ENCODE results near the gene NAGPA.
"Not testable (repeated sequence)": the region's sequence is repeated elsewhere in the genome, so short reads cannot be mapped to it uniquely, and the experiment has no call there.

NAGPA gene

DNA sequence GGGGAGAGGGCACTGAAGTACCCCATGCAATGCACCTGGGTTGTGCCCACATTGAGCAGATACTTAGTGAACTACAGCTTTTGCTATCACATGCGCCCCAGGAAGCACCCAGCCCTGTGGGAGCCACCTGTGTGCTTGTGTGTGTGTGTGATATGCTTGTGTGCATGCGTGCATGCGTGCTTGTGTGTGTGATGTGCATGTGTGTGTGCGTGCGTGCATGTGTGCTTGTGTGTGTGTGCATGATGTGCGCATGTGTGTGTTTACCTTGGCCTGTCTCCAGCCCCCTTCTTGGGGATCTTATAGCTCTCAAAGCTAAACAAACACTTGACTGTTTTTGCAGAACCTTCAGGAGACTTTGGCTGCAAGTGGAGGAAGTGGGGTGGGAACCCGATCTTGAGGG is 31.2 kb upstream of the NAGPA start:
- intact Hi-C loops (cut with DNase I): no loop called here
- peak in 1 of 42 donors; percentile 1 for DNase-seq

- peak in 2 of 42 donors; percentile 1 to 4 for DNase-seq
- intact Hi-C loops (cut with DNase I): no loop called here
Measured at GRCh38 chr16:5062790-5063765, 29.3 kb upstream of the NAGPA start.

DNA sequence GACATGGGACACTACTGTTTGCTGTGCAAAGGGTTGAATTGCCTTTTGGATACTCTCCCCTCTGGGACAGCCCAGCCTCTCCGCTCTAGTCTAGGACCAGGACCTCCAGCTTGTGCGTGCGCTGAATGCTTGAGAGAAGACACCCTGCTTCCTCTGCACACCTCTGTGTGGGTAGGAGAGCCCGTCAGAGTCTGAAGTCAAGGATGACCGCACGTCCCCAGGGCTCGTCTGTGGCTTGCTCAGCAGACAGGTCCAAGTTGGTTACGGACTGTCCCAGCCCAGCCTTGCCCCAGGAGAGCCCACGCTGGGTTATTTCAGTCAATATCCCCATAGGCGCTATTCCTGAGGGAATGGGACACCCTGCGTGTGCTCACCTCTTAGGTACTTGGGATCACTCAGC is 28.3 kb upstream of the NAGPA start:
- intact Hi-C loops (cut with DNase I): no loop called here
- peak in 2 of 42 donors; percentile 0 to 3 for DNase-seq

DNA sequence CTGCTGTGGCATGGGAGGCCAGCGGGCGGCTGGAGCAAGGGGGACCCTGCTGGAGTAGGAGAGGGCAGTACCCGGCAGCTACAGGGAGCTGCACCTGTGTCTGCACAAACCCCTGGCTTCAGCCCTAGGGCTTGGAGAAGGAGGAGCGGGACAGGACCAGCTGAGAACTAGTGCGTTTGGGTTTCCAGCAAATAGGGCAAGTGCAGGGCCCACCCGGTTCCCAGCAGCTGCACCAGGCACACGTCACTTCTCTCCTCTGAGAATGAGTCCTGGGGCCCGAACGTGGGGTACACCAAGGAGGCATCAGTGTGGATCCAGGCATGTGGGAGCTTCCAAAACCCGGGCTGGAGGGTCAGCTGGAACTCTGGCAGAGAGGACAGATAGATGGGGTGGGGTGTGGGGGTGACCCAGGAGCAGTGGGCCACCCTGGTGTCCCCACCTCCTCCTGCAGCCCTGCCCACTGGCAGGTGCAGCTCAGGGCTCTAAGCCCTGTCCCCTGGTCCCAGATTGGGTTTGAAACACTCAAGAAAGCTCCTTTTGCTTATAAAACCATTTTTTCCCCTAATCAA is 26.4 kb upstream of the NAGPA start:
- intact Hi-C loops (cut with DNase I): no loop called here
- peak in 2 of 42 donors; percentile 1 to 7 for DNase-seq

- DNase-seq: peak in 1 of 42 donors; percentile 1
- intact Hi-C loops (cut with DNase I): no loop called here
Measured at GRCh38 chr16:5059386-5060072, 25.8 kb upstream of the NAGPA start.

DNA sequence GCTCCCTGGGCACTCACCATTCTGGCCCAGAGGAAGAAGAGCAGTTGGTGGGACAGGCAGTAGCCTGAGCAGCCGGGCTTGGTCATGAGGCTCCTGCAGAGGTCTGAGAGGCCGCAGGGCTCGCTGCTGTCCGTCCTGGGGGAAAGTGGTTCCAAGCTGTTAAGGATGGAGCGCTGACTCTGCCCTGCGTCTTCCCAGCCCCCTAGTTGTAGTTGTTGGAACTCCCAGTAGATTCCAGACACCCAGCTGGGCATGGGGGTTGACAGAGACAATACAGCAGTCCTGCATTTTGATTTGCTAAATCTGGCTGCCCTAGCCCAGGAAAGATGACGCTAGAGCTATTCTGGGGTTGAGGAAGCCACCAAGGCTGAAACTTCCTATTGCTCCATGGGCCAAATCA is 24.7 kb upstream of the NAGPA start:
- peak in 3 of 42 donors; percentile 3 to 27 (median 10) for DNase-seq
- intact Hi-C loops (cut with DNase I): no loop called here

- intact Hi-C loops (cut with DNase I): no loop called here
- peak in 5 of 42 donors; percentile 3 to 43 (median 30) for DNase-seq
Measured at GRCh38 chr16:5056352-5056751, 22.6 kb upstream of the NAGPA start.

DNA sequence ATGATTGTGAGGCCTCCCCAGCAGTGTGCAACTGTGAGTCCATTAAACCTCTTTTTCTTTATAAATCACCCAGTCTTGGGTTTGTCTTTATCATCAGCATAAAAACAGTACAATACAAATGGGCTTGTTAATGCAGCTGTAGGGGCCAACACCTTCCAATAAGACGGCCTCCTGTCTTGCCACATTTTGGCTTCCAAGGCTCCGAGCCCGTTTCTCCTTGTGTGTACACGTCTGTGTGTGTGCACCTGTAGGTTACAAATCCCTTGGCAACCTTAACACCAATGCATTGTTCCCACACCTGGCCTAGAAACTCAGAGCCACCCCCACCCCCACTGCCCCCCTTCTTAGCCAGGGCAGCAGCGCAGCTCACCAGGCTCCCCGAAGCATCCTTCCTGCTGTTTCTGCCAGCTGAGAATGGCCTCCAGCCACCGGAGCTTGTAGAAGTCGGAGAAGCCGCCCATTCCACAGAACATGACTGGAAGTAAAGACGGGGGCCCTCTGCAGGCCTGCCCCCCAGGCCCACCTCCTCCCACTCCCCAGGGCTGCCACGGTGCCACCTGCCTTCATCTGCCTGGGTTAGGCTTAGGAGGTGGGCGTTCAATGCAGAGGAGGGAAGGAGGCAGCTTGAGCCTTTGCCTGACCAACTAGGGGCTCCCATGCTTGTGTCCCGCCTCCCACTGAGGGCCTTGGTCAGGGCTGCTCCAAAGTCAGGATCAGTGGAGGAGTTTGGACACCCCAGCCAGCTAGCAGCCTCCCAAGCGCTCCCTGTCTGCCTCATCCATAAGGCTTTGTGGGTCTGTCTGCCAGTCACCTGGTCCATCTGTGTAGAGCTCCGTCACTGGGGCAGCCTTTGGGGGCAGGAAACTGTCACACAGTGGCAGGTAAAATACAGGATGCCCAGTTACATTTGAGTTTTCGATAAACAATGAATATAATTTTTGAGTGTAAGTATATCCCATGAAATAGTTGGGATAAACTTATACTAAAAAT is 21.4 kb upstream of the NAGPA start:
- intact Hi-C loops (cut with DNase I): no loop called here
- peak in 1 of 42 donors; percentile 1 for DNase-seq

- intact Hi-C loops (cut with DNase I): no loop called here
Measured at GRCh38 chr16:5046914-5047313, 13.2 kb upstream of the NAGPA start.

DNA sequence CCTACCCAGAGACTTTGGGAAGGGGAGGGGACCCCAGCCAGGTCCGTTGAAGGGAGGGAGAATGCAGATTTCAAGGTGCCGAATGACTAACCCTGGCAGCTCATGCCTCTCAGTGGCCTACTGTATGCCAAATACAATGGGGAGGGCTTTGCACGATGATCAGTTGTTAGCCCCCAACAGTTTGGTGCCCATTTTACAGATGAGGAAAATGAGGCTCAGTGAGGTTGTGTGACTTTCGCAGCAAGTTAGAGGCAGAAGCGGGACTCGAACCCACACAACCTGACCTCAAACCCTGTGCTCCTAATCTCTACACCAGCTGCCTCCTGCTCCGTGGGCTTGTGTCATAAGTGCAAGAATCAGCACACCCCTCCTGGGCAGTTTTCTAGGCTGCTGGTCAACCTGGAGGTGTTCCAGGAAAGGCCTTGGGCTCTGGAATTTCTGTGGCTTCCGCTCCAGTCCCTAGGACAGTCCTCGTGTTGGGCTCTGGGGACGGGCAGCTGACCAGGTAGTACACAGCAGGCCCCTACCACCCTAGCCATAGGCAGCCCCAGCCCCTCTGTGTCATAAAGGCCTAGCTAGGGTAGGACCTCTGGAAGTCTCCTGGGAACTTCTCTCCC is 11.9 kb upstream of the NAGPA start:
- intact Hi-C loops (cut with DNase I): no loop called here
- DNase-seq: peak in 2 of 42 donors; percentile 0 to 23

More at GRCh38 chr16:5046914-5047313, 13.2 kb upstream of the NAGPA start:
- DNase-seq: no peak

DNA sequence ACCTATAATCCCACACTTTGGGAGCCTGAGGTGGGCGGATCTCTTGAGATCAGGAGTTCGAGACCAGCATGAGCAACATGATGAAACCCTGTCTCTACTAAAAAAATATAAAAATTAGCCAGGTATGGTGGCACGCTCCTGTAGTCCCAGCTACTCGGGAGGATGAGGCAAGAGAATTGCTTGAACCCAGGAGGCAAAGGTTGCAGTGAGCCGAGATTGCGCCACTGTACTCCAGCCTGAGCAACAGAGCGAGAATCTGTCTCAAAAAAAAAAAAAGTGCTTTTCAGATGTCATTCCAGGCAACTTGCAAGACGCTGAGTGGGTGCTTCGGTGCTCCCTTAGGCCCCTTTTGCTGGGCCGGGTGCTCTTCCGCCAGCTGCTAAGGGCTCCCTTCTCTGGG is 10.8 kb upstream of the NAGPA start:
- DNase-seq; intact Hi-C loops (cut with DNase I): not testable (repeated sequence)

- intact Hi-C loops (cut with DNase I): no loop called here
- DNase-seq: peak in 3 of 42 donors; percentile 0 to 16 (median 1)
Measured at GRCh38 chr16:5044011-5044540, 10.3 kb upstream of the NAGPA start.

GRCh38 chr16:5042574-5043171 is 8.9 kb upstream of the NAGPA start:
- peak in 15 of 42 donors; percentile 39 to 72 (median 60) for DNase-seq
- intact Hi-C loops (cut with DNase I): no loop called here

DNA sequence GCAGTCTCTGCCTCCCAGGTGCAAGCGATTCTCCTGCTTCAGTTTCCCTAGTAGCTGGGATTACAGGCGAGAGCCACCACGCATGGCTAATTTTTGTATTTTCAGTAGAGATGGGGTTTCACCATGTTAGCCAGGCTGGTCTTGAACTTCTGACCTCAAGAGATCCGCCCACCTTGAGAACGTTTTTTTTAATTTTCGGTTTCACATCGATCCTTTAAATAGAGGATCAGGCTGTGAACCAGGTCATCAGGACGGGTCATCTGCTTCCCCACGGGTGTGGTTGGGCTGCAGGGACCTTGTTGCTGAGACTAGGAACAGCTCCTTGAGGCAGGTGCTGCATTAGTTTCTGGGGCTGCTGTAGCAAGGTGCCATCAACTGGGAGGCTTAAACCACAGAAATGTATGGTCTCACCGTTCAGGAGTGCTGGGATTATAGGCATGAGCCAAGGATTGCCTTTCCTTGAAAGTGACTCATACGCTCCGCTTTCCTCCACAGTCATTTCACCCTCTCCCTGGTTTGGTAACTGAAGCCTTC is 7.9 kb upstream of the NAGPA start:
- intact Hi-C loops (cut with DNase I): no loop called here
- DNase-seq: peak in 6 of 42 donors; percentile 4 to 22 (median 14)

- intact Hi-C loops (cut with DNase I): no loop called here
- DNase-seq: peak in 3 of 42 donors; percentile 2 to 23 (median 16)
Measured at GRCh38 chr16:5040451-5040850, 6.7 kb upstream of the NAGPA start.

- peak in 15 of 42 donors; percentile 1 to 76 (median 52) for DNase-seq
- intact Hi-C loops (cut with DNase I): no loop called here
Measured at GRCh38 chr16:5036228-5037156, 2.8 kb upstream of the NAGPA start.

All from head of caudate nucleus (tissue), 42 donors.